B cell (primary cell): ENCODE results near the gene DVL1. TPM values are rescaled to one million over a fixed set of nuclear protein-coding genes. Genes with fewer than 3 reads are reported as not detected.

Experiments
- ATAC-seq: fragments of 200-7000 bp; cut with Tn5 transposase; one replicate; pipeline ENCODE4 v1.10.0; 2021; ENCODE audit warnings: low read depth, mild to moderate bottlenecking, moderate number of reproducible peaks, moderate library complexity
- CTCF ChIA-PET: fragments of 350-600 bp; sonication (Branson Sonifier 250); formaldehyde crosslinking; loops from one replicate; lab custom pipeline; 2021; ENCODE audit warnings: antibody characterized with exemption, inconsistent platforms; lab: Charles Lee
- POLR2A ChIA-PET: fragments of 350-600 bp; sonication (Branson Sonifier 250); formaldehyde crosslinking; loops from one replicate; lab custom pipeline; 2021; ENCODE audit warnings: antibody characterized with exemption; lab: Charles Lee
- DNase-seq: peaks from one replicate; pipeline ENCODE4 v3.0.0; 2013
- H2AFZ ChIP-seq: 2 replicates; pipeline ENCODE4 v1.6.1; 2012; ENCODE audit warnings: mild to moderate bottlenecking, low read depth, low read length; ENCODE audit not compliant: insufficient read depth, poor library complexity, severe bottlenecking
- H3K27ac ChIP-seq, 2 donors: 1 replicate in 1 of 2; 2 replicates in 1 of 2; pipeline ENCODE4 v1.5.1; 2012 to 2013; ENCODE audit warnings: low read length in 2 of 2, mild to moderate bottlenecking in 2 of 2, moderate library complexity in 1 of 2
- H3K27me3 ChIP-seq, 4 experiments: fragments of 200-600 bp in 1 of 4; sonication (generic) in 1 of 4; replicated peaks in 1 of 4; 1 replicate in 2 of 4; 2 replicates in 2 of 4; pipeline versions ENCODE4 v1.6.1 to v1.7.0; 2013 to 2016; ENCODE audit warnings: low read length in 3 of 4, mild to moderate bottlenecking in 2 of 4, mixed read lengths in 1 of 4, moderate library complexity in 1 of 4; ENCODE audit not compliant: insufficient read depth in 4 of 4, control insufficient read depth in 3 of 4; ENCODE audit errors: control extremely low read depth in 1 of 4
- H3K36me3 ChIP-seq, 2 experiments: replicated peaks in 1 of 2; 1 replicate in 1 of 2; 2 replicates in 1 of 2; pipeline versions ENCODE4 v1.6.1 to v1.7.1; 2013; ENCODE audit warnings: low read length in 1 of 2; ENCODE audit not compliant: insufficient read depth in 2 of 2, control insufficient read depth in 1 of 2; ENCODE audit errors: control extremely low read depth in 1 of 2, extremely low read depth in 1 of 2
- H3K4me1 ChIP-seq, 2 donors: fragments of 200-600 bp in 1 of 2; sonication (generic) in 1 of 2; 1 replicate in 1 of 2; 2 replicates in 1 of 2; pipeline versions ENCODE4 v1.5.1 to v1.6.1; 2013 to 2017; ENCODE audit warnings: low read length in 2 of 2; ENCODE audit not compliant: control insufficient read depth in 2 of 2, insufficient read depth in 2 of 2
- H3K4me2 ChIP-seq: replicated peaks from 2 replicates; pipeline ENCODE3; 2012; ENCODE audit warnings: mild to moderate bottlenecking, low read depth, low read length; ENCODE audit not compliant: poor library complexity, severe bottlenecking
- H3K4me3 ChIP-seq, 5 experiments: fragments of 200-600 bp in 1 of 5; sonication (generic) in 1 of 5; 1 replicate in 3 of 5; 2 replicates in 2 of 5; pipeline versions ENCODE4 v1.5.1 to v1.7.0; 2011 to 2016; ENCODE audit warnings: low read length in 4 of 5, mild to moderate bottlenecking in 4 of 5, low read depth in 2 of 5, control low read depth in 1 of 5, moderate library complexity in 1 of 5; ENCODE audit not compliant: insufficient read depth in 1 of 5; ENCODE audit errors: control extremely low read depth in 1 of 5, extremely low read depth in 1 of 5
- H3K79me2 ChIP-seq: fragments of 200-600 bp; sonication (generic); one replicate; pipeline ENCODE4 v1.6.0; 2016; ENCODE audit warnings: low read length; ENCODE audit not compliant: control insufficient read depth, insufficient read depth
- H3K9ac ChIP-seq: fragments of 200-600 bp; sonication (generic); 2 replicates; pipeline ENCODE4 v1.6.1; 2017; ENCODE audit warnings: mild to moderate bottlenecking, low read length, moderate library complexity
- H3K9me3 ChIP-seq, 3 donors: one replicate each; pipeline versions ENCODE4 v1.6.1 to v1.7.1; 2013; ENCODE audit warnings: low read length in 2 of 3; ENCODE audit not compliant: control insufficient read depth in 2 of 3, insufficient read depth in 1 of 3; ENCODE audit errors: control extremely low read depth in 1 of 3
- H4K20me1 ChIP-seq: 2 replicates; pipeline ENCODE4 v1.6.0; 2012; ENCODE audit warnings: mild to moderate bottlenecking, low read length; ENCODE audit not compliant: insufficient read depth, control insufficient read depth, poor library complexity, severe bottlenecking
- H3K27ac Mint-ChIP-seq: one replicate; pipeline ENCODE4 v1.8.0; 2021; ENCODE audit warnings: mixed read lengths
- H3K27me3 Mint-ChIP-seq: one replicate; pipeline ENCODE4 v1.8.0; 2021; ENCODE audit warnings: mixed read lengths
- H3K4me1 Mint-ChIP-seq: one replicate; pipeline ENCODE4 v1.8.0; 2021; ENCODE audit warnings: mixed read lengths
- H3K4me3 Mint-ChIP-seq: one replicate; pipeline ENCODE4 v1.8.0; 2021; ENCODE audit warnings: mixed read lengths
- H3K9me3 Mint-ChIP-seq: one replicate; pipeline ENCODE4 v1.8.0; 2022; ENCODE audit warnings: mixed read lengths; ENCODE audit not compliant: insufficient read depth
- WGBS: methylation state at CpG from one replicate; pipeline ENCODE4 v1.1.5; 2013; ENCODE audit warnings: missing lambda C conversion rate; ENCODE audit not compliant: insufficient coverage; 5-methylcytosine and 5-hydroxymethylcytosine counted together
- intact Hi-C: fragments of 100-400 bp; cut with micrococcal nuclease; formaldehyde crosslinking; loops from one replicate; pipeline ENCODE4 v1.10.0; 2022
- polyA plus RNA-seq: library from polyadenylated mRNA; depleted of rRNA; stranded (reverse); fragments of >200 nt; gene quantifications from 2 replicates; pipeline ENCODE4 v1.2.3, GENCODE V29; 2012
- total RNA-seq, 2 donors: library from RNA; stranded (reverse); fragments of 120-200 nt in 1 of 2; gene quantifications; 1 replicate in 1 of 2; 2 replicates in 1 of 2; pipeline versions ENCODE4 v1.2.3 to v1.2.4, GENCODE V29; 2013 to 2022
- TF ChIP-seq, protein P1 (sequence below): fragments of 200-600 bp; IDR thresholded peaks from one replicate; pipeline ENCODE4 v1.8.0; 2022; ENCODE audit warnings: antibody characterized with exemption, mild to moderate bottlenecking

The DVL1 gene
- total and polyA plus RNA-seq, 2 donors (not counting 1 experiment from before 2014, with no cell fraction given) = 46.1 to 53.5 TPM

DNA sequence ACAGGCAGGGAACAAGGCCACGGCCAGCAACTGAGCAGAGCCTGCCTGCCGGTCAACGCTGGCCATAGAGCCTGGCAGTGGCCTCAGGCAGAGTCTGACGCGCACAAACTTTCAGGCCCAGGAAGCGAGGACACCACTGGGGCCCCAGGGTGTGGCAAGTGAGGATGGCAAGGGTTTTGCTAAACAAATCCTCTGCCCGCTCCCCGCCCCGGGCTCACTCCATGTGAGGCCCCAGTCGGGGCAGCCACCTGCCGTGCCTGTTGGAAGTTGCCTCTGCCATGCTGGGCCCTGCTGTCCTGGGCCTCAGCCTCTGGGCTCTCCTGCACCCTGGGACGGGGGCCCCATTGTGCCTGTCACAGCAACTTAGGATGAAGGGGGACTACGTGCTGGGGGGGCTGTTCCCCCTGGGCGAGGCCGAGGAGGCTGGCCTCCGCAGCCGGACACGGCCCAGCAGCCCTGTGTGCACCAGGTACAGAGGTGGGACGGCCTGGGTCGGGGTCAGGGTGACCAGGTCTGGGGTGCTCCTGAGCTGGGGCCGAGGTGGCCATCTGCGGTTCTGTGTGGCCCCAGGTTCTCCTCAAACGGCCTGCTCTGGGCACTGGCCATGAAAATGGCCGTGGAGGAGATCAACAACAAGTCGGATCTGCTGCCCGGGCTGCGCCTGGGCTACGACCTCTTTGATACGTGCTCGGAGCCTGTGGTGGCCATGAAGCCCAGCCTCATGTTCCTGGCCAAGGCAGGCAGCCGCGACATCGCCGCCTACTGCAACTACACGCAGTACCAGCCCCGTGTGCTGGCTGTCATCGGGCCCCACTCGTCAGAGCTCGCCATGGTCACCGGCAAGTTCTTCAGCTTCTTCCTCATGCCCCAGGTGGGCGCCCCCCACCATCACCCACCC is 17.9 kb downstream of the DVL1 start, which contains the start of gene TAS1R3:
Gene TAS1R3 (plus strand): TSS at position 213 of the 898 bp plus-strand sequence. CDS start 66 bp downstream, at position 279.
- peak; percentile 46 for ATAC-seq

More for the DNA sequence above, 17.9 kb downstream of the DVL1 start, which contains the start of gene TAS1R3:
- no peaks in the 10 kb centered on the region for H3K79me2 ChIP-seq
- Mint-ChIP-seq H3K4me1 (peaks cover 8% of the 10 kb centered on the region), H3K9me3 (no peaks in the 10 kb centered on the region), H3K27me3 (no peaks in the 10 kb centered on the region), H3K4me3 (peak within 1 kb of the TSS; percentile 37), H3K27ac (peak within 1 kb of the TSS; percentile 71)
- H3K27ac ChIP-seq = peak within 1 kb of the TSS in 1 of 2 donors; percentile 44
- H3K36me3 ChIP-seq = peaks cover 0 to 4% of the 10 kb centered on the region in 2 experiments
- H3K9ac ChIP-seq = no peak within 1 kb of the TSS
- no peaks in the 10 kb centered on the region for H4K20me1 ChIP-seq
- CTCF ChIA-PET = no interaction called here
- H3K9me3 ChIP-seq = peaks cover 0 to 16% (median 0%) of the 10 kb centered on the region in 3 donors
- TF ChIP-seq, protein P1, sequence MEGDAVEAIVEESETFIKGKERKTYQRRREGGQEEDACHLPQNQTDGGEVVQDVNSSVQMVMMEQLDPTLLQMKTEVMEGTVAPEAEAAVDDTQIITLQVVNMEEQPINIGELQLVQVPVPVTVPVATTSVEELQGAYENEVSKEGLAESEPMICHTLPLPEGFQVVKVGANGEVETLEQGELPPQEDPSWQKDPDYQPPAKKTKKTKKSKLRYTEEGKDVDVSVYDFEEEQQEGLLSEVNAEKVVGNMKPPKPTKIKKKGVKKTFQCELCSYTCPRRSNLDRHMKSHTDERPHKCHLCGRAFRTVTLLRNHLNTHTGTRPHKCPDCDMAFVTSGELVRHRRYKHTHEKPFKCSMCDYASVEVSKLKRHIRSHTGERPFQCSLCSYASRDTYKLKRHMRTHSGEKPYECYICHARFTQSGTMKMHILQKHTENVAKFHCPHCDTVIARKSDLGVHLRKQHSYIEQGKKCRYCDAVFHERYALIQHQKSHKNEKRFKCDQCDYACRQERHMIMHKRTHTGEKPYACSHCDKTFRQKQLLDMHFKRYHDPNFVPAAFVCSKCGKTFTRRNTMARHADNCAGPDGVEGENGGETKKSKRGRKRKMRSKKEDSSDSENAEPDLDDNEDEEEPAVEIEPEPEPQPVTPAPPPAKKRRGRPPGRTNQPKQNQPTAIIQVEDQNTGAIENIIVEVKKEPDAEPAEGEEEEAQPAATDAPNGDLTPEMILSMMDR = no peak
- H3K4me1 ChIP-seq = peaks cover 0 to 16% of the 10 kb centered on the region in 2 donors
- peak within 1 kb of the TSS; percentile 51 for H3K4me2 ChIP-seq
- H2AFZ ChIP-seq = no peak within 1 kb of the TSS
- intact Hi-C loops = no loop called here
- DNase-seq = no peak
- POLR2A ChIA-PET = interaction anchor here (0.7 kb wide), 1 partner anchor 9 kb away, joined by 12 read pairs; no protein-coding TSS in a partner anchor
- no peaks in the 10 kb centered on the region for H3K27me3 ChIP-seq
- WGBS = 76% methylated on average over 37 of the region's 41 CpGs
- H3K4me3 ChIP-seq = peak within 1 kb of the TSS in 2 of 5 experiments; percentile 3 to 10
